DND-41 (cell line): Measurements from ENCODE around the gene THSD4.

Experiments
- CTCF ChIP-seq: IDR thresholded peaks from 2 replicates; pipeline ENCODE4 v1.5.1; 2012; ENCODE audit warnings: borderline replicate concordance, low read length, moderate library complexity, mild to moderate bottlenecking; ENCODE audit not compliant: poor library complexity, severe bottlenecking; ENCODE audit errors: extremely low read depth
- EZH2 ChIP-seq: IDR thresholded peaks from 3 replicates; pipeline ENCODE4 v1.6.1; 2012; ENCODE audit warnings: borderline replicate concordance, low read depth, mild to moderate bottlenecking, moderate library complexity, low read length, inconsistent platforms; ENCODE audit not compliant: severe bottlenecking

DNA sequence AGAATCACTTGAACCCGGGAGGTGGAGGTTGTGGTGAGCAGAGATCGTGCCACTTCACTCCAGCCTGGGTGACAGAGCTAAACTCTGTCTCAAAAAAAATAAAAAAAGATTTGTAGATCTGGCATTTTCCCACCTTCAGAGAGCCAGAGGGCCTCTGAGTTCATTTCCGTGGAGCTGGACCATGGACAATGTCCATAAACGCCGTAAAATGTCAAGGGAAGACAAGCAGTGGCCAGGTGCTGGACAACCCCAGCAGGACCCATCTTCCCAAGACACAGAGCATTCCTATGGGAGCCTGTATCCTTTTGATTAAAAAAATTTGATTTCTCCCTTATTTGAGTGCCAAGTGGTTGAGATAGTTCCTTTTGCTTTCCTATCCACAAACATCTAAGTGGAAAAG, 627.7 kb downstream of the THSD4 start:
- TF ChIP-seq CTCF (no peak), EZH2 (no peak)
